Activated CD4-positive, alpha-beta T cell treated with anti-CD3 and anti-CD28 coated beads, Interleukin-2, amount 50 U/mL, for 16 hours (primary cell): ENCODE results near the gene KIAA0040.

Experiments
- DNase-seq: peaks from one replicate; pipeline ENCODE4 v3.0.0-alpha.2; 2020

KIAA0040 gene

DNA sequence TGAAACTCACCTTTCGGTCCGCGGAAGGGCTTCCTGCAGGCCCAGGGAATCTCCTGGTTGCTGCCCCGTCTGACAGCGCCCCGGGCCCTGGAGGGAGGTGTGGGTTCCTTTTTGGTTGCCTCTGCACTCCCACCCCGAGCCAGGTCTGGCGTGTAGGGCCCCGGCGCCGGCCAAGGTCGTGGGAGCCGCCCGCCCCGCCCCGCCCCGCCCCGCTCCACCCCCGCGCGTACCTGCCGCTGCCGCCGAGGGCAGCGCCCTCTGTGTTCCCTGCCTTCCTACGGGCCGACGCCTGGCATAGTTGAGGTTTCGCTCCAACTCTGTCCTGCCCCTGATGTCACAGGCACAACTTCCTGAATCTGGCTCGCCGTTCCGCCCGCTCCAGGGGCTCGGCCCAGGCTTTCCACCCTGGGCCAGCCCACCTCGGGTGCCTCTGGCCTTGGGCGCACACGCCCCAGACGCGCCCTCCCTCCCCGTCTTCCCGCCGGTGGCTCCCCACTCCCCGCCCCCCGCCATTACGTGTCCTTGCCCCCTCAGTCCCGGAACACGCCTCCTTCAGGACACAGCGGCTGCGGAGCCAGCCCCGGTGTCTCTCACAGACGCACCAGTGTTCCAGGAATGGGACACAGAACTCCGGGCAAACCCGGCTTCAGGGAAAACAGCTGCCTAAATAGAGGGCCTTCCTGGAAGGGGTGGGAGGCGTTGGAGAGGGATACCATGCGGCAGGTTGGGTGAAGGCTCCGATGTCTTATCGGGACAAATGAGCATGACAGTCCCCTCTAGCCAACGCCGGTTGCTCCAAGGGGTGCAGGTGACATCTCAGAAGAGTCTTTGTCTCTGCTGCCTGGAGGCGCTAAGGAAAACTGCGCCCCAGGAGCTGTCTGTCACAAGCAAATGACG, at the start of gene KIAA0040:
Gene KIAA0040, minus strand, starts transcription at position 147 of the 897 bp plus-strand sequence. CDS start 31,763 bp downstream, outside the sequence.
- DNase-seq: peak; percentile 70

DNA sequence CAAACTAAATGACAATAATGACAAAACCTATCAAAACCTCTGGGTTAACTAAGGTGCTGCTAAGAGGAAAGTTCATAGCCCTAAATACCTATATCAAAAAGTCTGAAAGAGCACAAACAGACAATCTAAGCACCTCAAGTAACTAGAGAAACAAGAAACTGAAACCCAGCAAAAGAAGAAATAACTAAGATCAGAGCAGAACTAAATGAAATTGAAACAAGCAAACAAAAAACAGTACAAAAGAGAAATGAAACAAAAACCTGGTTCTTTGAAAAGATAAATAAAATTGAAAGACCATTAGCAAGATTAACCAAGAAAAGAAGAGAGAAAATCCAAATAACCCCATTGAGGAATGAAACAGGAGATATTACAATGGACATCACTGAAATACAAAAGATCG, 44.8 kb upstream of the KIAA0040 start:
- DNase-seq: no peak

DNA sequence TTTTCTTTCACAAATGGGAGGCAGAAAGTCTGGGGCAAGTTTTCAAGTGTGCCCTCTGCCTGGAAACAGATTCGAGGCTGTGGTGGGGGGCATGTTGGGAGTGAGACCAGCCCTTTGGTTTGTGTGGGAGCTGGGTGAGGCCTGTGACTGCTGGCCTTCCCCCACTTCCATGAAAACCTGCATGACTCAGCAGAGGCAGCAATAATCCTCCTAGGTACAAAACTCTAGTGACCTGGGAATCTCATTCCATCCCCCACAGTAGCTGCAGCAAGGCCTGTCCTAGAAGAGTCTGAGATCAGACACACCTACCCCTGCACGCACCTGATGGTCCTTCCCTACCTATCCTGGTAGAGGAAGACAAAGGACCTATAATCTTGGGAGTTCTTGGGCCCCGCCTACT, 42.1 kb upstream of the KIAA0040 start:
- DNase-seq: no peak

DNA sequence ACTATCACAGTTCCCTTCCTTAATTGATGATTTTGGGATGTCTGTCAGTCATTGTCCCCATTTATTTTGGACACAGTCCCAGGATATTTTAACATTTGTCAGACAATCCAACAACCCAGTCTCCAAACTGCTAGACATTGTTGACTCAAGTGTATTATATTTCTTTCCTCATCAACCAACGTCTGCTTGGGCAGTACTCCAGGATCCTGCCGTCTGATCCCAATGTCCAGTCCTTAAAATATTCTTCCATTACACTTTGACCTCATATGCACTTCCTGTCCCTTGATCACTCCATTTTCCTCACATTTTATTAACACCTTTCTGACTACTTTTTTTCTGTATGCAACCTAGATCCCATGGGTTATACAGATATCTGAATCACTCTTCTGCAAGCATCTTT, 39.8 kb upstream of the KIAA0040 start:
- no peak for DNase-seq

DNA sequence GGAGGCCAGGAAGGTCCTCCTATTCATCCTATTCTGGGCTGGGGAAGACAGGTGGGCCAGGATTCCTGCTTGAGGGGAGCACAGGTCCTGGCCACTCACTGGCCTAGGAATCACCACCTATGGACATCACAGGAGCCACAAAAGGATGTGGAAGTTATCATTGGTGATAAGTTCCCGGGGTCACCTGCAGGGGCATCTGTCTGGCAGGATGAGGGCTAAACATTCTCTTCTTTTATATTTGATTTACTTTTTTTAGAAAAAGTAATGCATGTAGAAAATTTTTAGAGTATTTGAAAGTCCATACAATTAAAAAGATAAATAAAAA, 33.2 kb upstream of the KIAA0040 start:
- no peak for DNase-seq

DNA sequence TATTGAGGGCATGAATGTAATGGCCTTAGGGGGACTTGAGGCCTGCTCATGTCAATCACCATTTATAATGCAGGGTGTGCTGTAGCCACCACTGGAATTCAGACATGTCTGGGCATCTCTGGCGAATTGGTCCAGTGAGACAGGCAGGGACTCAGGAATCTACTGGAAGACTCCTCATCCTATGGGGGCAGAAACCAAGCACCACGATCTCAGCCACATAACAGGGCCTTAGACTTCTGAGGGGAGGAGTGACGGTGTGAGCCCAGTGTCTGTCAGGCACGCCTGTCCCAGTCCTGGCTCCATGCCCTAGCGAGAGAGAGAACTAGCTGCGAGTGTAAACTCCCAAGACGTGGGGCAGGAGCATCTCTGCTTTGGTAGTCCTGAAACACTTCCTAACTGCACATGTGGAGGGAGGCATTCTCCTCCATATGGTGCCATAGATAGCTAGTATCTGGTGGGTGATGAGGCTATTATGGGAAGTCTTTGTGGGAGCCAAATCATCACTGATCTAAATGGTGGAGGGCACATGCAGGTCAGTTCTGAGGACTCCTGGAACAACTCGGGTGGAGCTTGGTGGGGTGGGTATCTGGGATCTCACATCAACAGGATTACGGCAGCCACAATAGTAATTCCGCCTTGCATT, 29.8 kb upstream of the KIAA0040 start:
- DNase-seq: no peak

DNA sequence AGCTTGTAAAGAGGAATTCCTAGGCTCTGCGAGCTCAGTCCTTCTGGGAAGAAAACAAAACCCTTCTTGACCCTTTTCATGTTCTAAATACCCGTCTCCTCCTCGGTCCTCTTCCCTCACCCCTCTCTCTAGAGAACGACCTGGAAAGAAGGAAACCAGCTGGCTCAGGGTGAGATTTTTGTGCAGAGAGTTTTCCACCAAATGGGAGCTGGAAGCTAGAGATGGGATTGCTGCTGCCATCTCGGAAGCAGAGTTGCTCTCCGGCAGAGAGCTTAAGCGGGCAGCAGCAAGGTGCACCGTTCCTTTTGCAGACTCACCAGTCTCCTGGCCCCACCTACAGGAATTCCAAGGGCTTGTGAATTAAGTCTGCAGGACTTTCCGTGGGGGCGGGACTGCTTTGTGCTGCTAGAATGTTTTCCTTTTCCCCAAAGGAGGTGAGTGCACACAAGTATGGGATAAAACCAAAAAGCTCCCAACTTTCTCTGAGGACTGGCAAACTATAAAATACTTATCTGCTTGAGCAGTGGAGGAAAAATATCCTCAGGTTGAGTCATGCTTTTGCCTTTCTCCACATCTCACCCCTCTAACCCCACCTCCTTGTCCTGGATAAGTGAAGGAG, 29.1 kb upstream of the KIAA0040 start:
- DNase-seq: no peak

DNA sequence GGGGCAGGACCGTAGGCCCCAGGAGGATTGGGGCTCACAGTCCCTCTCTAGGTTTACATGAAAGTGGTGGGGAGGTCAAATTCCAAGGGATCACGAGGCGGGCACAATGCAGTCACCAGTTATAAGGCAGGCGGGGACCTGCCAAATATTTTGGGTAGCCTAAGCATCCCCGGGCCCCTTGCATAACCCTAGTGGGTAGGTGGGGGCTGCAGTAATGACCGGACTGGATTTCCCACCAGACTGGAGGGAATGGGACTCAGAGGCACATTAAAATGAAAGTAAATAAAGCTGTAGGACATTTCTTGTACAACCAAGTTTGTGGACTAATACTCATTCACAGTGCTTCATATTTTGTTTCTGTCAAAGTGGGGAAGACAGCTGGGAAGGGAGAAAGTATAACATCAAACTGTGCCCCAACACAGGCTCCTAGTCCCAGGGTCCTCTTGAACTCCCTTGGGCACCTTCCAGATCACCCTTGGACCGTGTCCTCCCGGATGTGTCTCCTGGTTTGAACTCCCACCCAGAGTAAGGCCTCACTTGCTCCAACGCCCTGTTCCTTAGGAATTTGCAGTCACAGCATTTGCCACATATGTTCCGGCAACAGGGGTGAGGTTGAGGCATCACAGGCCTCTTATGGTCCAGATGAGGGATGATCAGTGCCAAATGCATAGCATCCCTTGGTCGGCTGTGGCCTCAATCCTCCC, 28.4 kb upstream of the KIAA0040 start:
- DNase-seq: no peak

DNA sequence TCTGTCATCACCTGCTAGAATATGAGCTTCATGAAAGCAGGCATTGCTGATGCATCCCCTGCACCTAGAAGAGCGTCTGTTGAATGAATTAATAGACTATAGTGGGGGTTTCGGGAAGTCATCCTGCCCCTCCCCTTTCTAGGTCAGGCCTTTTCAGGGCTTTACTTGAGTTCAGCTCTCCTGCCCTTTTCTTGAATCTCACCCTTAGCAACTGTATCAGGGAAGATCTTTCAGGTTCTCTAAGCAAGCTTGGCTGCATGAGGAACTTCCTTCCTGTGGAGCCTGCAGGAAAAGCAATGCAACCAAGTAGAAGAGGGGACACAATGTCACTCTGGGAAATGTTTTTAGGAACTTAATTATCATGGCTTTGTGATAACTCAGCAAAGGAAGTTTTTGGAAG, 27.2 kb upstream of the KIAA0040 start:
- DNase-seq: no peak

DNA sequence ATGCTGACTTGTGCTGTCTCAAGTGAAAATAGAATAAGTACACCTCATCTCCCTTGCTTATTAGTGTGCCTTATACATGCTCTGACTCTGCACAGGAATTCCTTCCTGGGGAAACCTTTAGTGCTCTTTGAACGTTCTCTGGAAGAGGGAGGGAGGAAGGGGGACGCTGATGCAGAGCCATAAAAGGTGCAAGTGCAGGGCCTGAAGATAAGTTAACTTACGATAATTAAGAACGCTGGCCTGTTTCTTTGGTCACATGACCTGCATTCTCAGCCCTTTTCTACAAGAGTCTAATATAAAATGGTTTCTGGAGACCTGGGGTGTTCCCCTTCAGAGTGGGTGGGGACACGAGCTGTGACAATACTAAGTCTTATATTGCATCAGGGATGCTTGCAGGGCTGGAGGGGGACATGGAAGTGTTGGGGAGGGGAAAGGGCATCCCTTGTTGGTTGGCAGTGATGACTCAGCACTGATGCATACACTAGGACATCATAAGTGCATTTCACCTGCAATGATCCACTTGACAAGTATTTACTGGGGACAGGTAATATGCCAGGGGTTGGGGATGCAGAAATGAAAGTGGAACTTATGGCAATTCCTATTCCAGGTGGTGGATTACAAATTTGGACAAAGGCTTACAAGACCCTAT, 26.3 kb upstream of the KIAA0040 start:
- no peak for DNase-seq

DNA sequence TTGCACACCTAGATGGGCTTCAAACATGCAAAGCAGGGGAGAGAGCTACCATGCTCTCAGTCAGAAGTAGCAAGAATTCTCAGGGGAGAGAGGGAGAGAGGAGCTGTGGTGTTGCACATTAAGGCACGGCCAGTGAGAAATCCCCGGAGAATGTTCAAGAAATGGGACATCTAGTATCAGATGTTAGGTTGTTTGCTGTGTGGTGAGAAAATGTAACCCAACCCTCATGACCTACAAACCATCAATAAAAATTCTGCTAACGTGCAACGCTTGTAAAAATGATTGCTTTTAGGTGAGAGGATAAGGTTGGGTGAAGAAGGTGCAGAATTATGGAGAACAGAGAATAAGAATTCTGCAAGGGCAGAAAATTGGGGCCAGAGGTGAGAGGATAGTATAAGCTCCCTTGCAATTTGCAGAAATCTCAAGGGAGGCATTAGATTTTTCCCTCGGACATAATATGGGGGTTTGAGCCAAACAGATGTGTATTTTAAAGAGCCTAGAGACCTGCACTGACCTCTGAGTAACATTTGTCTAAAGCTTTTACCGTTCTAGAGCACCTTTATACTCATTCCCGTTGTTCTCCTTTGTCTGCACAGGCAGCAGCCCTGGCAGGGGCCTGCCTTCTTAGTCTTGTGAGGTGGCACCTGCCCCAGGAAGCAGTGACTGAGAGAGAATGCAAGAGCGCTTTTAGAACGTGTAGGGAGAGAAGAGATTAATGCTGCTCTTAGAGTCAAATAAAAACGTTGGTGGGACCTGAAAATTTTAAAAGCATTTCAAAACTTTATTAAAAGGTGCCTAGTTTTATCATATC, 25.4 kb upstream of the KIAA0040 start:
- DNase-seq: no peak

DNA sequence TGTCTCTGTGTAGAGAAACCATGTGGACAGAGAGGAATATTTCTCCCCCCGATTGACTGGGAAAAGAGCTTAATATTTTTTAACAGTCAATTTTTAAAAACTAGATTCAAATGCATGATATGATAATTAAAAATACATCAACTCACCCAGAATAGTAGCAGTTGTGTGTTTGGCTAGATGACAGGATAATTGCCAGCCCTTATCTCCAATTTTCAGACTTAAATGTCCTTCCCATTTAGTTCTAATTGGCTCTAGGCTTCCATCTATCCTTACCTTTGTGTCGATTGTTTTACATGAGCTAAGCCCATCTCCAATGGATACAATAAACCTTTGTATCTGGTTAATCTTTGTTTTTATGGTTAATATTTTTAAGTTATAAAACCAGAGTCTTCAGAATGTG, 23.9 kb upstream of the KIAA0040 start:
- DNase-seq: no peak

DNA sequence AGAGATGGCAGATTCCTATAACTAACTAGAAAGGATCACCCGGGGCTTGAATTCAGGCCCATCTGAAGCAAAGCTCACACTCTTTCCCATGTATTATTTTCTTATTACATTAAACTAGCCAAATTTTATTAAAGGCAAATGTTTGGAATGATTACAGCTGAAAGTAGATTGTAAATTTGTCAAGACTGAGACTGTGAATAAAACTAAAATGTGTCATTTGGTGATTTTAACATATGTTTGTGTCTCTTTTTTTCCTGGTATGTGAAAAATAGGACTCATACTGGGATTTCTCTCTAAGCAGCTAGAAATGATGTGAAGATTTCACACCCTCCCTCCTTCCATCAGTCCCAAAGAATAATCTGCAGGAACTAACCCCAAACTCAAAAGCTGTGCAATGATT, 19.1 kb upstream of the KIAA0040 start:
- no peak for DNase-seq

DNA sequence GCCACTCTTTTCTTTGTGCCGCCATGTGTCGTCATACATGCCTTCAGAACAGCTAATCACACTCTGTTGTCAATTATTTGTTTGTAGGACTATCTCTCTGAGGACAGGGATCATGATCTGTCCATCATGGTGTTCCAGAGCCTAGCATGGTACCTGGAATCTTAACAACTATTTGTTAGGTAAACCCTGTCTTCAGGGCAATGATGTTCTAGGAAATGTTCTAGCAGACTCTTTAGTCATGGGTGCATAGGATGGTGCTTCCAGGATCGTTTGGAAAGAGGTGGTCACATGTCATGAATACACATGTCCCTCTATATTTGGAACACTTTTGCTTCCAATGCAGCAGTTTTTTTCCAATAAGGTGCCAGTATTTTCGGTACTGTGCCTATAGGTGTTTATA, 18.2 kb upstream of the KIAA0040 start:
- DNase-seq: no peak

DNA sequence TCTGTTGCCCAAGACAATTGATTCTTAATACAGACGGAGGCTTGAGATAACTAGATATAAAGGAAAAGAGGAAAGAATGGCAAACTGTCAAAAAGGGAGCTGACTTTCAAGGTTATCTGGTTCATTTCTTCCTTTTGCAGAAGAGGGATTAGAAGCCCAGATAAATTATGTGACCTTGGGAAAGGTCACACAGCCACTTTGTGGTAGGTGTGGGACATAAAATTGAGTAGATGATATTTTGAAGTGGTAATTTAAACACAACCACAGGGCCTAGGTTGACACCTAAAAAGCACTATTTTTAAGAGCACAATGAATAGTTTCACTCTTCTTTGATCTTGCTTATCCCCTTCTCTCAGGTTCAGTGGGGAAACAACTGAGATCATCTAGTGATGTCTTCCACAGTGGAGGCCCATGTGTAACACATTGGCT, 16.9 kb upstream of the KIAA0040 start:
- peak; percentile 51 for DNase-seq

DNA sequence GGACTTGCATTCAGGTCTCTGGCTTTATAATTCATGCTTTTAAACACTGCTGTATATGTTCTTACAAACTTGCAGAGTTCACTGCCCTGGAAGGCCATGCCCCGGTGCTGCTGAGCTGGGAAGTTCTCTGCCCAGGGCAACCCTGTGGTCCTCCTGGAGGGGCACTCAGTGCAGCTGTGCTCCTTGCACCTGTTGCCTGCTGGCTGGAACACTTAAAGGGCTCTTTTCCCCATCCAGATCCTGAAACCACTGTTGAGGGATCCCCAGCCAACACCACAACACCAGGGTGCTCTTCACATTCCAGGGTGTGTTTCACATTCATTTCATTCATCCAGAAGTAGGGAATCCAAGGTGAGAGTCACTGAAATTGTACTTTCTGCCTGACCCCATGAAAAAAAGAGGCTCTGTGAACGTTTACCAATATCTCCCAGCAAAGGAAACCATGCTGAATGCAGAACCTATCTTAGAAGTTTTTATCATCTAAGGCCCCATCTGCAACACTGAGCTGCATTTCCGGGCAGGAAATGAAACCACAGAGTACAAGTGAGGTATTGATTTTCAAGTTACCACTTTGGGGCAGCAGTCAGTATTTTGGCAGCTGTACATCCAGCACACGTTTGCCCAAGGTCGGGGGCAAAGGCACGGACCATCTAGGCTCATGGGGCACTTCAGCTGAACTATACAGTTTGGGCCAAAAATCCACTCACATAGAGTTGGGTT, 16.4 kb upstream of the KIAA0040 start:
- DNase-seq: peak; percentile 78

DNA sequence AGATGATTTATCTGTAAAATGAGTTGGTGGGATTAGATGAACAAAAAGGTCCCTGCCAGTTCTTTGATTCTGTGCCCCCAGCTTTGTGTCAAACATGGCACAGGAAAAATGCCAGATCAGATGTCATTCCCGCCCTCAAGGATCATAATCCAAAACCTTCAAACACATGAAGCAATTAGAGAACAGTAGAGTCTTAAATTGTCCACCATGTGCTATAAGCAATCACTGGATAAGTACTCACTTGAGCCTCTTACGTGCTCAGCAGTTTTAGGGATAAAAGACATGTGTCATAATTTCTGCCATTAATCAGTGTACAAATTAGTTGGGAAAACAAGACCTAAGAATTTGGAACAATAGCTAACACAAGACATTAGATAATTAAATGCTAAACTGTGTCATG, 15.4 kb upstream of the KIAA0040 start:
- DNase-seq: no peak

DNA sequence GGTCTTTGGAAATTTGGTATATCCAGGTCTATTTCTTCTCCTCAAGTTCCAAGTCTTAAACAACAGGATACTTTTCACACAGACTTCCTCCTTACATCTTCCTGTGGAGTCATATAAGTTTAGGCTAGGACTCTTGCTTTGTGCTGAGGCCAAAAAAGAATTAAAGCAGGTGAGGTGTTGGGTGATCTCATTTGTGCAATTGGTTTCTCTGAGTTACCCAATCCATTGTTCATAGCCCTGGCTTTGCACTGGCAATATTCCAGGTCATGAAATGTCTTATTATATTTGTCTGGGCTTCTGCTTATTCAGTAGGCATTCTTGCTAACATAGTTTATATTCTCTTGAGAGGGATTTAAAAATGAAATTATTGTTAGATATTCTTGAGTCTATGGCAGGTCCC, 14.1 kb upstream of the KIAA0040 start:
- no peak for DNase-seq

DNA sequence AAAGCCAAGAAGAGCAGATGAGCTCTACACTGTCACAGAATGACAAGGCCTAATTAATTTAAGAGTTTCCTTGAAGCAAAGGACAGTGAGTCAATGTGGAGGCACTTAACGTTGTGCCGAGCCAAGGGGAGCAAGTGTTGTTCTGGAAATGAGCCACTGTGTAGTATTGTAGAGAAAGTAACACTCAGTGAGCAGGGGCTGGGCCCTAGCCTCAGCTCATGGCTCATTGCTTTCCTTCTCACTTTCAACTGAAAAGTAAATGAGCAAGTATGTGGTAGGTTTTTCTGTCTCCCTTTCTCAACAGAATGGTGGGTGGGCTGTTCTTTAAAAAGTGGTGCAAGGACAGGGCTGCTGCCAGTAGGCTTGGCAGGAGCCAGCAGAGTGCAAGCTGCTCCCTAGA, 11.8 kb upstream of the KIAA0040 start:
- peak; percentile 16 for DNase-seq

DNA sequence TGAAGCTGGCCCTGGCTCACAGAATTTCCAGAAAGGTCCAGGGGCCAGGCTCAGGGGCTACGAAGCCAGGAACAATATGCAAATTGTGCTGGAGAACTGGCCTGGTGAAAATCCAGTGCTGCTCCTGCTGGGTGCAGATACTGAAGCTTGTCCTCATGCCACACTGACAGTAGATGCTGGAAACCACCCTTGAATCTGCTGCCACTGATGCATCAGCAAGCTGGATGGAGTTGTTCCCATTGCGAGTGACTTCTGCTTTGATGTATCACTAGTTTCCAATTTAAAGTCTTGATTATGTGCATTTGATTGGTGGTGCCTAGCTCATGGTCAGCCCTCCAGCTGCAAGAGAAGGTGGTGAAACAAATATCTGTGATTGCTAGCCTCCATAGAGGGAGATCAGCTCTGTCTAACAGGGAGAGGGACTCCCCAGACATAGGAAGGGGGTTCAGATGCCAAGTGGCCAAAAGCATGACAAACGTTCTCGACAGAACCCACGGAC, 11.0 kb upstream of the KIAA0040 start:
- no peak for DNase-seq
